ENCODE data around the gene ERBB4.
"Not testable (repeated sequence)": the region's sequence is repeated elsewhere in the genome, so short reads cannot be mapped to it uniquely, and the experiment has no call there.

ERBB4 gene

GRCh38 chr2:212528106-212528856 is 10.3 kb downstream of the ERBB4 start:
- no peak for DNase-seq (ENCODE audit: low read depth in 1 of 2, low spot score in 1 of 2)

- DNase-seq (ENCODE audit: low read depth in 1 of 2, low spot score in 1 of 2) = no peak
These were observed 12.5 kb downstream of the ERBB4 start for GRCh38 chr2:212526059-212526458.

GRCh38 chr2:212523756-212524155 is 14.8 kb downstream of the ERBB4 start:
- no peak for DNase-seq (ENCODE audit: low read depth in 1 of 2, low spot score in 1 of 2)

DNA sequence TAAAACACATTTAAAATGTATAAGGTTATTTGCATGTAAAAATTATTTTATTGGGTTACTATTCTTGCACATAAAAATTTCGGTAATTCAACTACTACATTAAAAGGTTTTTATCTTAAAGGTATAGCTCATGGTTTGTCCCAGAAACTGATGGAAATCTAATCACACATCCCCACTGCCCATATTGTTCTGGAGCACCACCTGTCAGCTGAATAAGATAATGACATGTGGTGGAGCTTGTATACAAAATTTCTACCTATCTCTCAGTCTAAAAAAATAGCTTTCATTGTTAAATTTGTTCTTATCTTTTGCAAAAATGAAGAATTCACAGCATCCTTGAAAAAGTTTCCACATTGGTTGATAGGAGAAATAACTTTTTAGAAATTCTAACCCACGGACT is 18.3 kb downstream of the ERBB4 start:
- no peak for DNase-seq (ENCODE audit: low read depth in 1 of 2, low spot score in 1 of 2)

GRCh38 chr2:212517693-212518092 is 20.9 kb downstream of the ERBB4 start:
- DNase-seq (ENCODE audit: low read depth in 1 of 2, low spot score in 1 of 2) = no peak

DNA sequence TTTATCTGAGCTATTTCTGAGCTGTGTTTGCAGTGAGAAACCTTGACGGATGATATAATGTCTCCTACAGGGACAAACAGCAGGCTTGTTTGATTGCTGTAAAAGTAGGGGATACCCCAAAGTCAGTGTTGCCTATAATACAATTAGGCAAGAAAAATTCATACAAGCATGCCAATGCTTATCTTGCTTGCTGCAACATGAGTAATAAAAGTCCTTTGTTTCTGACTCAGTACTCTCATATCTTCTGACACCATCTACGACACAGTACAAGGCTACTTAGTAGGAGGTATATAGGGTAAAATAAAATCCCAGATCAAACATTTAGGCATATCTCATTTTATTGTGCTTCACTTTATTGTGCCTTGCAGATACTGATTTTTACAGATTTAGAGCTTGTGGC is 33.0 kb downstream of the ERBB4 start:
- no peak for DNase-seq (ENCODE audit: low read depth in 1 of 2, low spot score in 1 of 2)

GRCh38 chr2:212495046-212495445 is 43.6 kb downstream of the ERBB4 start:
- DNase-seq (ENCODE audit: low read depth in 1 of 2, low spot score in 1 of 2) = no peak

- no peak for DNase-seq (ENCODE audit: low read depth in 1 of 2, low spot score in 1 of 2)
These were observed 44.1 kb downstream of the ERBB4 start for GRCh38 chr2:212494418-212495020.

- DNase-seq (ENCODE audit: low read depth in 1 of 2, low spot score in 1 of 2) = no peak
These were observed 48.8 kb downstream of the ERBB4 start for GRCh38 chr2:212489719-212490346.

DNA sequence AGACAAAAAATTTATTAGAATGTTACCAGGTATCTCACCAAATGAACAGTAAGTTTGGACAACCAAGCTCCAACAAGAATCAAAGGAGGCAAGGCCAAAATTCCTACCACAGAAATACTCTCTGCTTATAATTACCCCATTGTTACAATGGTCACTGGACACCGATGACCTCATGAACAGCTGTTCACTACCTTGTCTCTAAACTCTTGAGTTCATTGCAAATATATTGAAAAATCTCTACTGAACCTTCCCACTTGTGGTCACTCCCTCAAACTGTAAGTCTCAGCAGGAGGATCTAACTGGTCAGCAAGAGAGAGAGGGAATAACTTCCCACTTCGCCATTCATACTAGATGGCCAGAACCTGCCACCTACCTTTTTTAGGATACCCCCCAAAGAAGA is 50.0 kb downstream of the ERBB4 start:
- DNase-seq (ENCODE audit: low read depth in 1 of 2, low spot score in 1 of 2) = no peak

DNA sequence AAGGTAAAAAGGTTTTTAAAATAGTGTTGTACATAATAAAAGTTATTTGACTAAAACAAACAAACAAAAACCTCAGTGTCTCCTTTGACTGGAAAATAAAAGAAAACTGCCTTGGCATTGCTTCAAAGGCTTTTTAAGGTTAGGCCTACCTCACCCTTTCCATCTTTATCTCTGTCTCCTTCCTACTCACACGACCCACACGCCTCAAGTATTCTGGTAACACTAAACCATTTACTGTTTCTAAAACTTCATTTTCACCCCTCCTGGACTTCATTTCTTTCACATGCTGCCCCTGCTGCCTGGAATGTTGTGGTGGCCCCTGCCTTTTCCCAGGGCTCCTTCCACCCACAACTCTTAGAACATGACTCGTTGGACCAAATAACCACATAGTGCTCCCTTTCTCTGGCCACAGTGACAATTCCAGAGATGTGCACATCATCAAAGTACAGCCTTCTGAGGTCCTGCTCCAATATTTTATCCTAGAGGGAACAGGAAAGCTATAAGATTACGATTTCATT is 54.0 kb downstream of the ERBB4 start:
- DNase-seq (ENCODE audit: low read depth in 1 of 2, low spot score in 1 of 2) = no peak

GRCh38 chr2:212480447-212480846 is 58.2 kb downstream of the ERBB4 start:
- no peak for DNase-seq (ENCODE audit: low read depth in 1 of 2, low spot score in 1 of 2)

DNA sequence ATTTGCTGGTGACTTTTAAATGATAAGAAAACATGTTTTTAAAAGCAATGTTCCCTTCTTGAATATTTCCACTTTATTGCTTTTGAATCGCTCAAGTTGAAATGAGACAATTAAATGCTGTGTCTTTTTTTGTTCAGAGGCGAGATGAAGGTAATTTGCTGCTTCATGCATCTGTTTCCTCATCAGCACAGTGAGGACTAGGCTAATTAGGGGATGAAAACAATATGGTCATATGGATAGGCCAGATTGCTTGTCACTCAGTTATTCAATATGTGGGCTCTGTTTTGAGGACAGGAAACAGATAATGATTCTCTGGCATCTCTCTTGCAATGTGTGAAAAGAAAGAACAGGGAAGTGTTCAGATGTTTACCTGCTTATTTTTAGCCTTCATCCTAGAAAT is 61.0 kb downstream of the ERBB4 start:
- DNase-seq (ENCODE audit: low read depth in 1 of 2, low spot score in 1 of 2) = no peak

- no peak for DNase-seq (ENCODE audit: low read depth in 1 of 2, low spot score in 1 of 2)
These were observed 65.4 kb downstream of the ERBB4 start for GRCh38 chr2:212473211-212473610.

- not testable (repeated sequence) for DNase-seq (ENCODE audit: low read depth in 1 of 2, low spot score in 1 of 2)
These were observed 71.1 kb downstream of the ERBB4 start for GRCh38 chr2:212467551-212467950.

DNA sequence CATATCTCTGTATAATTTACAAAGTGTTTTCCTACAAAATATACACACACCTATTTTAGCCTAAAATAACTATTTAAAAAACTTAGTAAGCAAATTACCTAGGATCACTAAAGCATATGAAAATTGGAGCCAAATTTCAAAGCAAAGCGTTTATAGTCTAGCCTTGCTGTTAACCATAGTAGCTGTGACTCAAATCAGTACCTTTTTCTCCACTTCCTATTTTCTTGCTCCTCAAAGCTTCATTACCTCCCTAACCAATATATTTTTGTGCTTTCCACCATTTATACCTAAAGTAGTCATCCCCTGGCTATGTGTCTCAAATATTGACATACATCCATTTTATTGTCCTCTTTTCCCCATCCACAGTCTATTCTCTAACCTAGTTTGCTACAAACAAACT is 73.1 kb downstream of the ERBB4 start:
- DNase-seq (ENCODE audit: low read depth in 1 of 2, low spot score in 1 of 2) = no peak

DNA sequence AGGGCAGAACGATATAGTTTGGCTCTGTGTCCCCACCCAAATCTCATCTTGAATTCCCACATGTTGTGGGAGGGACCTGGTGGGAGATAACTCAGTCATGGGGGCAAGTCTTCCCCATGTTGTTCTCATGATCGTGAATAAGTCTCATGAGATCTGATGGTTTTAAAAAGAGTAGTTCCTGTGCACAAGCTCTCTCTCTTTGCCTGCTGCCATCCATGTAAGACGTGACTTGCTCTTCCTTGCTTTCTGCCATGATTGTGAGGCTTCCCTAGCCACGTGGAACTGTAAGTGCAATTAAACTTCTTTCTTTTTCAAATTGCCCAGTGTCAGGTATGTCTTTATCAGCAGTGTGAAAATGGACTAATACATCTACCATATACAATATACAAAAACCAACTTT is 76.9 kb downstream of the ERBB4 start:
- not testable (repeated sequence) for DNase-seq (ENCODE audit: low read depth in 1 of 2, low spot score in 1 of 2)

DNA sequence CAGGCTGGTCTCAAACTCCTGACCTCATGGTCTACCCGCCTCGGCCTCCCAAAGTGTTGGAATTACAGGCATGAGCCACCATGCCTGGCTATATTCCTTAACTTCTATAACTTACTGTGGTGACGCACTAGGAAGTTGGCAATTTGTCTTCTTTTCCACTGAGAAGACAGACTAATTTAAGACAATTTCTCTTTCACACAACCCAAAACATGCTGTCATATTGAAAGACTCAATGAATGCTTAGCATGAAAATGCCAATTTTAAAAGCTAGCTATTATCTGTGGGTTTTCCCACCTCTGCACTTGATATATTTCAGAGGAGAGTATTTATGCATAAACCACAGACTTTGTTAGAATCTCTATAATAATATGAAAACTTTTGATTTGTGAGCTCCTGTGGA is 84.5 kb downstream of the ERBB4 start:
- no peak for DNase-seq (ENCODE audit: low read depth in 1 of 2, low spot score in 1 of 2)

- no peak for DNase-seq (ENCODE audit: low read depth in 1 of 2, low spot score in 1 of 2)
These were observed 86.8 kb downstream of the ERBB4 start for GRCh38 chr2:212451786-212452231.

GRCh38 chr2:212448698-212449097 is 89.9 kb downstream of the ERBB4 start:
- DNase-seq (ENCODE audit: low read depth in 1 of 2, low spot score in 1 of 2) = no peak

DNA sequence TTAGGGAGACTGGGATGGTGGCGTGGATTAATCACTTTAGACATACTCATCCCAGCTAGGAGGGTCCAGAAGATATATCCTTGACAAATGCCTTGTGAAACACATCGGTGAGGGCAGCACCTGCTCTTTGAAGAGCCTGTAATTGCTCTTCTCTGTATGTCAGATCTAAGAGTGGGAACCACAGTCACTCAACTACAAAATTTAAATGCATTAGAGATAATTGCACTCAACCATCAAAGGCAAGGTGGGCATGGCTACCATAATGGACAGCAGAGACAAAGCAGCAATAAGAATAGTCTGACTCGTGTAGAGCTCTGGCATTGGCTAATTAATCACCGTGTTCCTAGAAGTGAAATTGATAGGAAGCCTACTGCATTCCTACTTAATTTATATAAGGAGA is 96.8 kb downstream of the ERBB4 start:
- DNase-seq (ENCODE audit: low read depth in 1 of 2, low spot score in 1 of 2) = no peak

DNA sequence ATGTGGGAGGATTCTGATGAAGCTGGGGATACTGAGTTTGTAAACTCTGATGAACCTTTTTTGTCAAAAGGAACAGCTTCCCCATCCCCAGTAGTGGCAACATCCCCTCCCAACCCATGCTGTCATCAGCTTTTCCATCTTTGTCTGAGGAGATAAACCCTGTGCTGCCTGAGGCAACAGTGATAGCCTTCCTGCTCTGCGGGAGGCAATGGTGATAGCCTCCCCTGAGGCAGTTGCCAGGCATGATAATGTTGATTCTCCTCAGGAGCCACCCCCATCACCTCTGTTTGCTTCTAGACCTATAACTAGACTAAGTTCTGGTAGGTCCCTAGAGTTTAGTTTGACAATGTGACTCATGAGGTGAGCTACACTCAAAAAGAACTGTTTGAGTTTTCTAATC is 97.5 kb downstream of the ERBB4 start:
- no peak for DNase-seq (ENCODE audit: low read depth in 1 of 2, low spot score in 1 of 2)
